ENCODE results near the gene HNRNPDL.
"Not testable (repeated sequence)": the region's sequence is repeated elsewhere in the genome, so short reads cannot be mapped to it uniquely, and the experiment has no call there.

DNA sequence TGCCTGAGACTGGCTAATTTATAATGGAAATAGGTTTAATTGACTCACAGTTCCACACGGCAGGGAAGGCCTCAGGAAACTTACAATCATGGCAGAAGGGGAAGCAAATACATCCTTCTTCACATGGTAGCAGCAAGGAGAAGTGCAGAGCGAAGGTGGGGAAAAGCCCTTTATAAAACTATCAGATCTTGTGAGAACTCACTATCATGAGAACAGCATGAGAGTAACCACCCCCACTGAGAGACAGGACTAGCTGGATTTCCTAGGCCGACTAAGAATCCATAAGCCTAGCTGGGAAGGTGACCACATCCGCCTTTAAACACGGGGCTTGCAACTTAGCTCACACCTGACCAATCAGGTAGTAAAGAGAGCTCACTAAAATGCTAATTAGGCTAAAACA is 42.8 kb upstream of the HNRNPDL start:
- TF ChIP-seq CTCF, POLR2A, POLR2AphosphoS5 (IDR thresholded peaks at IDR 0.05): not testable (repeated sequence)
